GM12878 (cell line): Measurements from ENCODE around the gene TECR. TPM values are rescaled to one million over a fixed set of nuclear protein-coding genes. Genes with fewer than 3 reads are reported as not detected.

Experiments
- ASH2L ChIP-seq: fragments of 300-600, 200-600 bp; sonication (generic); IDR thresholded peaks from 2 replicates; pipeline ENCODE4 v1.6.1; 2017; ENCODE audit warnings: low read depth, mild to moderate bottlenecking, borderline replicate concordance
- BCL11A ChIP-seq: IDR thresholded peaks from 2 replicates; pipeline ENCODE4 v1.6.1; 2011; ENCODE audit warnings: low read depth, low read length
- BMI1 ChIP-seq: fragments of 450-650 bp; IDR thresholded peaks from 2 replicates; pipeline ENCODE4 v1.6.1; 2016; ENCODE audit warnings: mild to moderate bottlenecking, moderate library complexity, borderline replicate concordance
- CREM ChIP-seq: IDR thresholded peaks from 2 replicates; pipeline ENCODE4 v1.6.1; 2014; ENCODE audit warnings: antibody characterized with exemption, low read depth
- EP300 ChIP-seq, 2 experiments: fragments of 150-350 bp in 1 of 2; IDR thresholded peaks; 2 replicates each; pipeline ENCODE4 v1.6.1; 2011 to 2012; ENCODE audit warnings: low read depth in 2 of 2, low read length in 2 of 2, borderline replicate concordance in 1 of 2, improper control_type of control experiment in 1 of 2, inconsistent platforms in 1 of 2; ENCODE audit not compliant: control insufficient read depth in 1 of 2
- FOXK2 ChIP-seq: fragments of 450-650 bp; IDR thresholded peaks from 2 replicates; pipeline ENCODE4 v1.6.1; 2017; ENCODE audit warnings: mild to moderate bottlenecking, moderate library complexity
- FOXM1 ChIP-seq: IDR thresholded peaks from 2 replicates; pipeline ENCODE4 v1.6.1; 2012; ENCODE audit warnings: low read depth, mild to moderate bottlenecking, inconsistent platforms, low read length, moderate library complexity
- JUNB ChIP-seq: IDR thresholded peaks from 2 replicates; pipeline ENCODE4 v1.6.1; 2016; ENCODE audit warnings: antibody characterized with exemption, mild to moderate bottlenecking
- KAT2A ChIP-seq: conservative IDR thresholded peaks from 2 replicates; pipeline ENCODE4 v1.6.1; 2011; ENCODE audit warnings: low read depth, low read length; ENCODE audit not compliant: control insufficient read depth
- MEF2A ChIP-seq: IDR thresholded peaks from 2 replicates; pipeline ENCODE4 v1.6.1; 2011; ENCODE audit warnings: low read depth, mild to moderate bottlenecking, low read length, moderate library complexity; ENCODE audit not compliant: insufficient read depth
- MXI1 ChIP-seq: fragments of 150-350 bp; IDR thresholded peaks from 2 replicates; pipeline ENCODE4 v1.6.1; 2011; ENCODE audit warnings: low read depth, mild to moderate bottlenecking, inconsistent platforms, low read length, improper control_type of control experiment
- NFIC ChIP-seq: IDR thresholded peaks from 2 replicates; pipeline ENCODE4 v1.6.1; 2012; ENCODE audit warnings: low read depth, mild to moderate bottlenecking, inconsistent platforms, low read length, moderate library complexity
- NFYA ChIP-seq: IDR thresholded peaks from 2 replicates; pipeline ENCODE4 v1.6.1; 2011; ENCODE audit warnings: low read depth, mild to moderate bottlenecking, low read length, improper control_type of control experiment, borderline replicate concordance
- NR2C1 ChIP-seq: fragments of 450-650 bp; IDR thresholded peaks from 2 replicates; pipeline ENCODE4 v1.6.1; 2017; ENCODE audit warnings: antibody characterized with exemption, mild to moderate bottlenecking, moderate library complexity
- NR2F1 ChIP-seq: fragments of 450-650 bp; conservative IDR thresholded peaks from 2 replicates; pipeline ENCODE4 v1.6.1; 2017; ENCODE audit warnings: mild to moderate bottlenecking
- NRF1 ChIP-seq: conservative IDR thresholded peaks from 2 replicates; pipeline ENCODE4 v1.6.1; 2011; ENCODE audit warnings: mild to moderate bottlenecking, low read depth, low read length, improper control_type of control experiment
- PML ChIP-seq: IDR thresholded peaks from 2 replicates; pipeline ENCODE4 v1.6.1; 2012; ENCODE audit warnings: low read length, inconsistent platforms
- POLR2A ChIP-seq: IDR thresholded peaks from 2 replicates; pipeline ENCODE4 v1.6.1; 2011; ENCODE audit warnings: low read depth, mild to moderate bottlenecking, low read length
- POLR2AphosphoS5 ChIP-seq: IDR thresholded peaks from 2 replicates; pipeline ENCODE4 v1.6.1; 2011; ENCODE audit warnings: mild to moderate bottlenecking, low read length, inconsistent platforms
- RELA ChIP-seq: fragments of 450-650 bp; IDR thresholded peaks from 2 replicates; pipeline ENCODE4 v1.8.0; 2014; ENCODE audit warnings: borderline replicate concordance; ENCODE audit not compliant: partially characterized antibody
- SUPT20H ChIP-seq: IDR thresholded peaks from 2 replicates; pipeline ENCODE4 v1.6.1; 2011; ENCODE audit warnings: low read depth, mild to moderate bottlenecking, low read length, moderate library complexity, borderline replicate concordance; ENCODE audit not compliant: control insufficient read depth
- TARDBP ChIP-seq: IDR thresholded peaks from 2 replicates; pipeline ENCODE4 v1.6.1; 2016; ENCODE audit warnings: borderline replicate concordance
- TCF7 ChIP-seq: IDR thresholded peaks from 2 replicates; pipeline ENCODE4 v1.6.1; 2014; ENCODE audit warnings: antibody characterized with exemption, borderline replicate concordance
- ZNF207 ChIP-seq: fragments of 450-650 bp; IDR thresholded peaks from 2 replicates; pipeline ENCODE4 v1.6.1; 2014; ENCODE audit warnings: antibody characterized with exemption, mild to moderate bottlenecking, borderline replicate concordance
- ZNF274 ChIP-seq: IDR thresholded peaks from one replicate; pipeline ENCODE4 v1.8.0; 2011; ENCODE audit not compliant: insufficient read length, insufficient read depth
- ZZZ3 ChIP-seq: IDR thresholded peaks from 2 replicates; pipeline ENCODE4 v1.6.1; 2011; ENCODE audit warnings: low read depth; ENCODE audit not compliant: control insufficient read depth, insufficient read length
- polyA plus RNA-seq, 11 experiments: library from polyadenylated mRNA; depleted of rRNA in 4 of 11; unstranded in 6 of 11; stranded (reverse) in 5 of 11; fragments of >200 nt; fragmentation: Nextera tagmentation in 4 of 11; fragmentation: Illumina TruSeq in 1 of 11; extraction: Ambion mirVana in 4 of 11; extraction: Trizol in 1 of 11; gene quantifications; 1 replicate in 1 of 11; 2 replicates in 10 of 11; pipeline versions ENCODE4 v1.2.1 to v1.2.3, GENCODE V29; 2011 to 2016; ENCODE audit warnings: inconsistent platforms in 2 of 11, missing spikeins in 2 of 11, low read depth in 1 of 11
- total RNA-seq, 4 experiments: library from RNA; depleted of rRNA in 3 of 4; stranded (reverse); fragments of >200 nt in 3 of 4; fragmentation: Illumina TruSeq in 1 of 4; extraction: Trizol in 1 of 4; gene quantifications; 2 replicates each; pipeline versions ENCODE4 v1.2.1 to v1.2.3, GENCODE V29; 2013 to 2021
- TF ChIP-seq, protein P1 (sequence below): fragments of 450-650 bp; IDR thresholded peaks from 2 replicates; pipeline ENCODE4 v1.6.1; 2017; ENCODE audit warnings: low read depth, mild to moderate bottlenecking, moderate library complexity
- TF ChIP-seq, protein P2 (sequence below): fragments of 450-650 bp; formaldehyde crosslinking; IDR thresholded peaks from 2 replicates; pipeline ENCODE4 v1.4.0; 2020; ENCODE audit warnings: mild to moderate bottlenecking, moderate library complexity

TECR gene
- total and polyA plus RNA-seq, 10 of the 15 experiments (the other 5 are each of a cell fraction or from before 2014, with no cell fraction given), result 9.6 to 157 (median 64.2) TPM

DNA sequence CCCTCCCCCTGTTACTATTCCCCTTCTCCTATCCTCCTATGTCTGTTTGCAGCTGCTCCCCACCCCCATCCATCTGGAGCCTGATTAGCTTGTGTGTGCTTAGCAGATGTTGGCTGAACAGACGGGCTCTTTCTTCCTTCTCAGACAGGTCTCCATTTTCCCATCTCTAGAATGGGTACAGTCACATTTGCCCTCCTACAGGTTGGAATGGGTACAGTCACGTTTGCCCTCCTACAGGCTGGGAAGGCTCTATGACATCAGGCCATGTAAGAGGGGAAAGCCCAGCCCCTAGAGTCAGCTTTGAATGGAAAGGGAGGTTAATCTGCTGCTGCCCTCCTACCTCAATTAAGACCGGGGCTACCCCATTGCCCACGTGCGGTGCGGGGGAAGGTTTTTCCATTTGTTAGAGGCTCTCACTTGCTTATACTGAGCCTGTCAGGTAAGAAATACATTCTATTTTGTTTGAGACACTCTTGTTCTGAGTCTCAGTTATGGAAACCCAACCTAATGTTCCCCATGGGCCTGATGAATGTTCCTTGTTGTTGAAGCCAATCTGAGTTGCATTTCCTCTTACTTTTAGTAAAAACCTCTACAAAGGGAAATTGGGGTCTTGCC, 51.3 kb downstream of the TECR start (continued):
- TF ChIP-seq, protein P1, sequence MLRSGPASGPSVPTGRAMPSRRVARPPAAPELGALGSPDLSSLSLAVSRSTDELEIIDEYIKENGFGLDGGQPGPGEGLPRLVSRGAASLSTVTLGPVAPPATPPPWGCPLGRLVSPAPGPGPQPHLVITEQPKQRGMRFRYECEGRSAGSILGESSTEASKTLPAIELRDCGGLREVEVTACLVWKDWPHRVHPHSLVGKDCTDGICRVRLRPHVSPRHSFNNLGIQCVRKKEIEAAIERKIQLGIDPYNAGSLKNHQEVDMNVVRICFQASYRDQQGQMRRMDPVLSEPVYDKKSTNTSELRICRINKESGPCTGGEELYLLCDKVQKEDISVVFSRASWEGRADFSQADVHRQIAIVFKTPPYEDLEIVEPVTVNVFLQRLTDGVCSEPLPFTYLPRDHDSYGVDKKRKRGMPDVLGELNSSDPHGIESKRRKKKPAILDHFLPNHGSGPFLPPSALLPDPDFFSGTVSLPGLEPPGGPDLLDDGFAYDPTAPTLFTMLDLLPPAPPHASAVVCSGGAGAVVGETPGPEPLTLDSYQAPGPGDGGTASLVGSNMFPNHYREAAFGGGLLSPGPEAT, result peak; percentile 88; the same call in 1 of the 2 replicates
- no peak for TF ChIP-seq ZZZ3
- TF ChIP-seq NR2F1, result peak; percentile 92
- no peak for TF ChIP-seq ASH2L
- no peak for TF ChIP-seq NFYA
- TF ChIP-seq KAT2A, result no peak
- TF ChIP-seq NRF1, result no peak
- no peak for TF ChIP-seq BMI1
- TF ChIP-seq EP300 (IDR thresholded peaks at IDR 0.05; ENCODE audit: borderline replicate concordance in 1 of 2, control insufficient read depth in 1 of 2, low read depth in 2 of 2, low read length in 2 of 2), result peak in 1 of 2 experiments; percentile 44; a peak in 1 of 4 replicates
- no peak for TF ChIP-seq POLR2A
- no peak for TF ChIP-seq ZNF207
- TF ChIP-seq TCF7, result 0 out of 2 replicates have a peak, but pooled peaks have one; percentile 25
- TF ChIP-seq SUPT20H, result no peak
- TF ChIP-seq NR2C1, result no peak
- TF ChIP-seq BCL11A, result peak; percentile 53
- TF ChIP-seq MXI1, result no peak
- peak; percentile 34; the same call in 1 of the 2 replicates for TF ChIP-seq FOXM1
- TF ChIP-seq ZNF274, result no peak
- TF ChIP-seq TARDBP, result no peak
- TF ChIP-seq POLR2AphosphoS5, result no peak
- peak; percentile 77; the same call in 1 of the 2 replicates for TF ChIP-seq CREM
- TF ChIP-seq RELA, result no peak
- TF ChIP-seq FOXK2, result no peak
- no peak for TF ChIP-seq PML
- TF ChIP-seq JUNB, result peak; percentile 64; the same call in 1 of the 2 replicates
- peak; percentile 66; the same call in 1 of the 2 replicates for TF ChIP-seq NFIC
- TF ChIP-seq, protein P2, sequence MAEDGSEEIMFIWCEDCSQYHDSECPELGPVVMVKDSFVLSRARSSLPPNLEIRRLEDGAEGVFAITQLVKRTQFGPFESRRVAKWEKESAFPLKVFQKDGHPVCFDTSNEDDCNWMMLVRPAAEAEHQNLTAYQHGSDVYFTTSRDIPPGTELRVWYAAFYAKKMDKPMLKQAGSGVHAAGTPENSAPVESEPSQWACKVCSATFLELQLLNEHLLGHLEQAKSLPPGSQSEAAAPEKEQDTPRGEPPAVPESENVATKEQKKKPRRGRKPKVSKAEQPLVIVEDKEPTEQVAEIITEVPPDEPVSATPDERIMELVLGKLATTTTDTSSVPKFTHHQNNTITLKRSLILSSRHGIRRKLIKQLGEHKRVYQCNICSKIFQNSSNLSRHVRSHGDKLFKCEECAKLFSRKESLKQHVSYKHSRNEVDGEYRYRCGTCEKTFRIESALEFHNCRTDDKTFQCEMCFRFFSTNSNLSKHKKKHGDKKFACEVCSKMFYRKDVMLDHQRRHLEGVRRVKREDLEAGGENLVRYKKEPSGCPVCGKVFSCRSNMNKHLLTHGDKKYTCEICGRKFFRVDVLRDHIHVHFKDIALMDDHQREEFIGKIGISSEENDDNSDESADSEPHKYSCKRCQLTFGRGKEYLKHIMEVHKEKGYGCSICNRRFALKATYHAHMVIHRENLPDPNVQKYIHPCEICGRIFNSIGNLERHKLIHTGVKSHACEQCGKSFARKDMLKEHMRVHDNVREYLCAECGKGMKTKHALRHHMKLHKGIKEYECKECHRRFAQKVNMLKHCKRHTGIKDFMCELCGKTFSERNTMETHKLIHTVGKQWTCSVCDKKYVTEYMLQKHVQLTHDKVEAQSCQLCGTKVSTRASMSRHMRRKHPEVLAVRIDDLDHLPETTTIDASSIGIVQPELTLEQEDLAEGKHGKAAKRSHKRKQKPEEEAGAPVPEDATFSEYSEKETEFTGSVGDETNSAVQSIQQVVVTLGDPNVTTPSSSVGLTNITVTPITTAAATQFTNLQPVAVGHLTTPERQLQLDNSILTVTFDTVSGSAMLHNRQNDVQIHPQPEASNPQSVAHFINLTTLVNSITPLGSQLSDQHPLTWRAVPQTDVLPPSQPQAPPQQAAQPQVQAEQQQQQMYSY (CRISPR knock-in tag), result no peak
- no peak for TF ChIP-seq MEF2A
